Psoas muscle (tissue), 8 donors: ENCODE data around the gene CLBA1. TPM values are rescaled to one million over a fixed set of nuclear protein-coding genes. Genes with fewer than 3 reads are reported as not detected.

Source experiments
- ATAC-seq, 4 donors: fragments of 200-7000 bp; cut with Tn5 transposase; one replicate each; pipeline ENCODE4 v1.9.1; 2020; ENCODE audit warnings: moderate library complexity in 3 of 4, mild to moderate bottlenecking in 2 of 4
- DNase-seq, 2 donors: peaks; one replicate each; pipeline ENCODE4 v3.0.0-alpha.2; 2020
- H3K27ac ChIP-seq: fragments of 200-600 bp; one replicate; pipeline ENCODE4 v1.8.0; 2022
- H3K27me3 ChIP-seq, 3 donors: fragments of 200-600 bp in 1 of 3; one replicate each; pipeline versions ENCODE4 v1.6.1 to v1.8.0; 2013 to 2022; ENCODE audit warnings: low read length in 2 of 3, mild to moderate bottlenecking in 2 of 3, moderate library complexity in 1 of 3; ENCODE audit not compliant: insufficient read depth in 3 of 3
- H3K36me3 ChIP-seq, 2 donors: fragments of 200-600 bp in 1 of 2; one replicate each; pipeline versions ENCODE4 v1.6.1 to v1.8.0; 2013 to 2022; ENCODE audit warnings: low read depth in 1 of 2, mild to moderate bottlenecking in 1 of 2, moderate library complexity in 1 of 2; ENCODE audit not compliant: insufficient read depth in 1 of 2
- H3K4me1 ChIP-seq: fragments of 200-600 bp; one replicate; pipeline ENCODE4 v1.8.0; 2022
- H3K4me3 ChIP-seq: fragments of 200-600 bp; one replicate; pipeline ENCODE4 v1.8.0; 2022; ENCODE audit warnings: mild to moderate bottlenecking
- H3K9me3 ChIP-seq: fragments of 200-600 bp; one replicate; pipeline ENCODE4 v1.8.0; 2022
- WGBS, 3 donors: extraction: QIAGEN DNeasy Blood & Tissue Kit; methylation state at CpG; one replicate each; pipeline versions ENCODE4 v1.1.6 to v1.1.7; 2013; 5-methylcytosine and 5-hydroxymethylcytosine counted together
- intact Hi-C, 2 donors: fragments of 100-400 bp; cut with DNase I; formaldehyde crosslinking; loops; one replicate each; pipeline versions ENCODE4 v1.11.0 to v1.14.2; 2022
- polyA plus RNA-seq, 3 donors: library from polyadenylated mRNA; stranded (reverse); fragments of 200-250 nt; gene quantifications; one replicate each; pipeline ENCODE4 v1.2.3, GENCODE V29; 2013
- total RNA-seq, 4 donors: library from RNA; stranded (reverse); fragmentation: NEBNext Ultra II Directional in 2 of 4; extraction: Animal tissue kit (Norgen Biotek cat#: 25700) in 2 of 4; gene quantifications; one replicate each; pipeline versions ENCODE4 v1.2.1 to v1.2.4, GENCODE V29; 2021 to 2023
- TF ChIP-seq, protein P1 (sequence below): fragments of 200-600 bp; IDR thresholded peaks from one replicate; pipeline ENCODE4 v1.8.0; 2022; ENCODE audit warnings: antibody characterized with exemption
- donor health status: healthy with polysubstance abuse.
- donor health status: DM: no; HTN: no; CAD: no; lungs with moderate emphysema.
- donor health status: Bipolar disorder and iron deficiency.
- donor health status: healthy.
- donor health status: DM: yes; HTN: yes; CAD: no.
- donor health status: DM: no; HTN: no; CAD: no.
- donor health status: DM: no; HTN: no; CAD: no.
- donor health status: DM: yes; HTN: yes; CAD: no.

Gene CLBA1
- total and polyA plus RNA-seq, 7 donors: 1.3 to 6.8 (median 1.7) TPM

DNA sequence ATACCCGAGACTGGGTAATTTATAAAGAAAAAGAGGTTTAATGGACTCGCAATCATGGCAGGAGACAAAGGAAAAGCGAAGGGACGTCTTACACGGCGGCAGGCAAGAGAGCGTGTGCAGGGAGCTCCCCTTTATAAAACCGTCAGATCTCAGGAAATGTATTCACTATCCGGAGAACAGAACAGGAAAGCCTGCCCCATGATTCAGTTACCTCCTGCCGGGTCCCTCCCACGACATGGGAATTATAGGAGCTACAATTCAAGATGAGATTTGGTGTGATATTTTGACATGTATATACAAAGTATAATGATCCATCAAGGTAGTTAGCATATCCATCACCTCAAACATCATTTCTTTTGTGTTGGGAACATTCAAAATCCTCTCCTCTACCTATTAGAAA is 37.6 kb downstream of the CLBA1 start:
- Histone ChIP-seq H3K4me1 (peaks cover 8% of the 10 kb centered on the region), H3K36me3 (no peaks in the 10 kb centered on the region), H3K27ac (no peak overlapping the region), H3K27me3 (no peaks in the 10 kb centered on the region), H3K4me3 (no peak overlapping the region), H3K9me3 (no peaks in the 10 kb centered on the region)
- DNase-seq (no peak), ATAC-seq (no peak)
- TF ChIP-seq, protein P1, sequence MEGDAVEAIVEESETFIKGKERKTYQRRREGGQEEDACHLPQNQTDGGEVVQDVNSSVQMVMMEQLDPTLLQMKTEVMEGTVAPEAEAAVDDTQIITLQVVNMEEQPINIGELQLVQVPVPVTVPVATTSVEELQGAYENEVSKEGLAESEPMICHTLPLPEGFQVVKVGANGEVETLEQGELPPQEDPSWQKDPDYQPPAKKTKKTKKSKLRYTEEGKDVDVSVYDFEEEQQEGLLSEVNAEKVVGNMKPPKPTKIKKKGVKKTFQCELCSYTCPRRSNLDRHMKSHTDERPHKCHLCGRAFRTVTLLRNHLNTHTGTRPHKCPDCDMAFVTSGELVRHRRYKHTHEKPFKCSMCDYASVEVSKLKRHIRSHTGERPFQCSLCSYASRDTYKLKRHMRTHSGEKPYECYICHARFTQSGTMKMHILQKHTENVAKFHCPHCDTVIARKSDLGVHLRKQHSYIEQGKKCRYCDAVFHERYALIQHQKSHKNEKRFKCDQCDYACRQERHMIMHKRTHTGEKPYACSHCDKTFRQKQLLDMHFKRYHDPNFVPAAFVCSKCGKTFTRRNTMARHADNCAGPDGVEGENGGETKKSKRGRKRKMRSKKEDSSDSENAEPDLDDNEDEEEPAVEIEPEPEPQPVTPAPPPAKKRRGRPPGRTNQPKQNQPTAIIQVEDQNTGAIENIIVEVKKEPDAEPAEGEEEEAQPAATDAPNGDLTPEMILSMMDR: no peak
- WGBS, 3 donors: 63 to 74% (median 73%) methylated on average over 11 of the region's 11 CpGs
- intact Hi-C loops: loop anchor here in 1 of 2 donors (5.0 kb wide), 1 partner anchor 36 kb away; the partner anchor contains the start of gene CLBA1

DNA sequence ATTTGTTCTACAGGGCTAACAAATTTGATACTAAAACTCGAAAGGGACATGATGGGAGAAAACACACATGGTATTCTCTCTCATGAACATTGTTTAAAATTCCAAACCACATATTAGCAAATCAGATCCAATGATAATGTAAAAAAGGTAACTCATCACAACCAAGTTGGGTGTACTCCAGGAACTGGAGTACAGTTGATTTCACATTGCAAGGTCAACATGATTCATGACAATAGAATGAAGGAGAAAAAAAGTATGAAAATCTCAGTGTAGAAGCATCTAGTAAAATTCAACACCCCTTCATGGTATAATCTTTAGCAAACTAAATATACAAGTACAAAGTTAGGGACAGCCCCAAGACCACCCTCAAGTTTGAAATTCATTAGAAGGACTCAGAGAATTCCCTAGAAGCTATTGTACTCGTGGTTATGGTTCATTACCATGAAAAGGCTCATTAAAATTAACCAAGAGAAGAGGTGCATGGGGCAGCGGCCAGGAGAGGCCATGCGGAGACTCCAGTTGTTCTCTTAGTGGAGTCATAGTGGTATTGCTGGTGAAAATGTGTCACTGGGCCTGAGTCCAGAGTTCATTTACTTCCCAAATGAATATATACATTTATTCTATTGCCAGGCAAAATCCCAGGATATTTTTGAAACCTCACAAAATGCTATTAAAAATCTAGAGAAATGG is 38.3 kb downstream of the CLBA1 start:
- intact Hi-C loops: loop anchor here in 1 of 2 donors (5.0 kb wide), 1 partner anchor 37 kb away; the partner anchor contains the start of gene CLBA1
- Histone ChIP-seq H3K27me3 (peaks cover 0 to 2% (median 0%) of the 10 kb centered on the region in 3 donors), H3K4me1 (peaks cover 8% of the 10 kb centered on the region), H3K36me3 (no peaks in the 10 kb centered on the region), H3K27ac (no peak overlapping the region), H3K4me3 (no peak overlapping the region), H3K9me3 (no peaks in the 10 kb centered on the region)
- TF ChIP-seq, protein P1: no peak
- no peak for DNase-seq
- 62 to 68% (median 64%) methylated on average over 4 of the region's 4 CpGs for WGBS, 3 donors
- ATAC-seq: no peak

DNA sequence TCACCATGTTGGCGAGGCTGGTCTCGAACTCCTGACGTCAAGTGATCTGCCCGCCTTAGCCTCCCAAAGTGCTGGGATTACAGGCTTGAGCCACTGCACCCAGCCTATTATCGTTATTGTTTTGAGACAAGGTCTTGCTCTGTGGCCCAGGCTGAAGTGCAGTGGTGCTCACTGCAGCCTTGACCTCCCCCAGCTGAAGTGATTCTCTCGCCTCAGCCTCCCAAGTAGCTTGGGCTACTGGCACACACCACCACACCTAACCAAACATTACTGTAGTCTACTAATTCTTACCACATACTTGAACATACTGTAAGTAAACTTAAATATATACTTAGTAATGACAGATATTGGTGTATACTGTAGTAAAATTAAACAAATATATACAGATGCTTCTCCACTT is 39.8 kb downstream of the CLBA1 start:
- H3K27ac ChIP-seq: no peak overlapping the region
- H3K4me3 ChIP-seq: no peak overlapping the region
- TF ChIP-seq, protein P1: no peak
- H3K36me3 ChIP-seq: no peaks in the 10 kb centered on the region
- intact Hi-C loops: no loop called here
- DNase-seq: no peak
- H3K27me3 ChIP-seq: peaks cover 0 to 7% (median 2%) of the 10 kb centered on the region in 3 donors
- 92 to 96% (median 93%) methylated on average over 6 of the region's 6 CpGs for WGBS, 3 donors
- H3K4me1 ChIP-seq: peaks cover 8% of the 10 kb centered on the region
- H3K9me3 ChIP-seq: no peaks in the 10 kb centered on the region
- ATAC-seq: no peak

DNA sequence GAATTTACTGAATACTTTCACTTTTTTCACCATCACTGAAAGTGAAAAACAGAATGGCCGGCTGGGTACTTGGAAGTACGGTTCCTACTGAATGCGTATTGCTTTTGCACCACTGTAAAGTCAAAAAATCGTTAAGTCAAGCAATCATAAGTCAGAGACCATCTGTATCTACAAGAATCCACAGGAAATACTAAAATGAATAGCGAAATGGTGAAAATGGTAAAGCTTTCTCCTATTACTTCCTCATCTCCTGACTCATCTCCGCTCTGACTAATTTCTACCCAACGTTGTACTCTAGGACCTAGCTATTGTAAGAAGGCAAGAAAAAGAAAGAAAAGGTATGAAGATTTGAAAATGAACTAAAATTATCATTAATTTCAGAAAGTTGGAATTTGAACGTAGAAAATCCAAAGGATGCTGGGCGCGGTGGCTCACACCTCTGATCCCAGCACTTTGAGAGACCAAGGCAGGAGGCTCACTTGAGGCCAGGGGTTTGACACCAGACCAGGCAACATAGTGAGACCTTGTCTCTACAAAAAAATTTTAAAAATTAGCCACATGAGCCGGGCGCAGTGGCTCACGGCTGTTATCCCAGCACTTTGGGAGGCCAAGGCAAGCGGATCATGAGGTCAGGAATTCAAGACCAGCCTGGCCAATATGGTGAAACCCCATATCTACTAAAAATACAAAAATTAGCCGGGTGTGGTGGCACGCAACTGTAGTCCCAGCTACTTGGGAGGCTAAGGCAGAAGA is 40.6 kb downstream of the CLBA1 start:
- 88 to 91% (median 90%) methylated on average over 16 of the region's 16 CpGs for WGBS, 3 donors
- H3K4me1 ChIP-seq: peaks cover 8% of the 10 kb centered on the region
- TF ChIP-seq, protein P1: no peak
- peaks cover 0 to 12% (median 2%) of the 10 kb centered on the region in 3 donors for H3K27me3 ChIP-seq
- H3K4me3 ChIP-seq: no peak overlapping the region
- ATAC-seq (no peak), DNase-seq (no peak)
- H3K9me3 ChIP-seq: no peaks in the 10 kb centered on the region
- H3K36me3 ChIP-seq: no peaks in the 10 kb centered on the region
- H3K27ac ChIP-seq: no peak overlapping the region
- intact Hi-C loops: no loop called here
